GM12873 (cell line): ENCODE data around the gene HIGD2A.
A peak's percentile ranks its signal among the peaks of the same experiment; 100 is the strongest.

Experiments
- TF ChIP-seq, protein P1 (sequence below): IDR thresholded peaks from 2 replicates; pipeline ENCODE4 v1.5.1; 2012; ENCODE audit warnings: low read depth, mild to moderate bottlenecking, moderate library complexity, low read length, control low read depth; ENCODE audit not compliant: insufficient read depth; ENCODE audit errors: missing control alignments

Gene HIGD2A

DNA sequence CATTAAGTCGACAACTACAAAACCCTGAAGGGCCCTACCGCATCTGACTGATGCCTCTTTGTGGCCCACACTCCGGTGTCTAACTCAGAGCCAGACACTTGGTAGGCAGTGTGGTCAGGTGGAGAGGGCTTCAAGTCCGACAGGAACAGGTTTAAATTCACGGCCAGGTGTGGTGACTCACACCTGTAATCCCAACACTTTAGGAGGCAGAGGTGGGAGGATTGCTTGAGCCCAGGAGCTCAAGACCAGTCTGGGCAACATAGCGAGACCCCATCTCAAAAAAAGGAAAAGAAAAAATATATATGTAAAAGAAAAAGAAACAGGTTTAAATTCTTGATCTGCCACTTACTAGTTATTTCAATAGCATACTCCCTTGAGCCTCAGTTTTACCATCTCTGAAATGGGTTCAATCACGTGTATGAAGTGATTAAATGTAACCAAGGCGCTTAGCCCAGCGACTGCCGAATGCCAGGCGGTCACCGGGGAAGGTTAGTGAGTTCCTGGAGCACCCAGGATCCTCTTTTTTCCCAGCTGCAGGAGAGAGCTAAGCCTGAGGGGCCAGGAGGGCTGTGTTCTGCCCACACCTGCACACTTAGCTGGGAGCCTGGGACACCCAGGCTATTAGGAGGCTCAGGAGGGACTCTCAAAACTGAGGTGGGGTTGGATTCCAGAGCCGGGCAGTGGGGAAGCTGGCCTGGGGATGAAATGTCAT lies 26.8 kb downstream of the HIGD2A start:
- TF ChIP-seq, protein P1, sequence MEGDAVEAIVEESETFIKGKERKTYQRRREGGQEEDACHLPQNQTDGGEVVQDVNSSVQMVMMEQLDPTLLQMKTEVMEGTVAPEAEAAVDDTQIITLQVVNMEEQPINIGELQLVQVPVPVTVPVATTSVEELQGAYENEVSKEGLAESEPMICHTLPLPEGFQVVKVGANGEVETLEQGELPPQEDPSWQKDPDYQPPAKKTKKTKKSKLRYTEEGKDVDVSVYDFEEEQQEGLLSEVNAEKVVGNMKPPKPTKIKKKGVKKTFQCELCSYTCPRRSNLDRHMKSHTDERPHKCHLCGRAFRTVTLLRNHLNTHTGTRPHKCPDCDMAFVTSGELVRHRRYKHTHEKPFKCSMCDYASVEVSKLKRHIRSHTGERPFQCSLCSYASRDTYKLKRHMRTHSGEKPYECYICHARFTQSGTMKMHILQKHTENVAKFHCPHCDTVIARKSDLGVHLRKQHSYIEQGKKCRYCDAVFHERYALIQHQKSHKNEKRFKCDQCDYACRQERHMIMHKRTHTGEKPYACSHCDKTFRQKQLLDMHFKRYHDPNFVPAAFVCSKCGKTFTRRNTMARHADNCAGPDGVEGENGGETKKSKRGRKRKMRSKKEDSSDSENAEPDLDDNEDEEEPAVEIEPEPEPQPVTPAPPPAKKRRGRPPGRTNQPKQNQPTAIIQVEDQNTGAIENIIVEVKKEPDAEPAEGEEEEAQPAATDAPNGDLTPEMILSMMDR, result no peak

GRCh38 chr5:176415952-176416924 lies 27.7 kb downstream of the HIGD2A start, which contains the start of gene CLTB:
Gene CLTB, minus strand, starts transcription at chr5:176416539. Its CDS starts 176 bp downstream, at chr5:176416363.
- TF ChIP-seq, protein P1, result peak; percentile 71

- TF ChIP-seq, protein P1, result no peak
Observed at GRCh38 chr5:176416965-176417364, 28.4 kb downstream of the HIGD2A start.

DNA sequence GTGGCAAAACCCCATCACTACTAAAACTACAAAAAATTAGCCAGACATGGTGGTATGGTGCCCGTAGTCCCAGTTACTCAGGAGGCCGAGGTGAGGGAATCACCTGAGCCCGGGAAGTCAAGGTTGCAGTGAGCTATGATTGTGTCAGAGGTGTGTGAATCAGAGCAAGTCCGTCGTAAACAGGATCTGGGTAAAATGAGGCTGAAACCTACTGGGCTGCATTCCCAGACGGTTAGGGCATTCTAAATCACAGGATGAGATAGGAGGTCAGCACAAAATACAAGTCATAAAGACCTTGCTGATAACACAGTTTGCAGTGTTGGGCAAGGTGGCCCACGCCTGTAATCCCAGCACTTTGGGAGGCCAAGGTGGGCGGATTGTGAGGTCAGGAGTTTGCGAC lies 29.7 kb downstream of the HIGD2A start:
- TF ChIP-seq, protein P1, result no peak

DNA sequence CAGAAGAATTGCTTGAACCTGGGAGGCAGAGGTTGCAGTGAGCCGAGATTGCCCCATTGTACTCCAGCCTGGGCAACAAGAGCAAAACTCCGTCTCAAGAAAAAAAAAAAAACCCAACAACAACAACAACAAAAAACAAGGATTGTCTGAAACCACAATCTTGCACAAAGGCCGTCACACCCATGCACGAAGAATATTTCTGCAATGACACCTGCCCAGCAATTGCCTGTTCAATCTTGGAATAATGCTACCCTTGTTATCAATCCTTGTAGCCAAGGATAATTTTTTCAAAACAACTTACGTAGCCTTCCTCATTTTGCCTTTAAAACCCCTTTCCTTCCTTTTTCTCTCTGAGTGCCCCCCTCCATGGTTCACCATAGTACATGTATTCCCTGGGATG lies 31.5 kb downstream of the HIGD2A start:
- TF ChIP-seq, protein P1, result no peak

DNA sequence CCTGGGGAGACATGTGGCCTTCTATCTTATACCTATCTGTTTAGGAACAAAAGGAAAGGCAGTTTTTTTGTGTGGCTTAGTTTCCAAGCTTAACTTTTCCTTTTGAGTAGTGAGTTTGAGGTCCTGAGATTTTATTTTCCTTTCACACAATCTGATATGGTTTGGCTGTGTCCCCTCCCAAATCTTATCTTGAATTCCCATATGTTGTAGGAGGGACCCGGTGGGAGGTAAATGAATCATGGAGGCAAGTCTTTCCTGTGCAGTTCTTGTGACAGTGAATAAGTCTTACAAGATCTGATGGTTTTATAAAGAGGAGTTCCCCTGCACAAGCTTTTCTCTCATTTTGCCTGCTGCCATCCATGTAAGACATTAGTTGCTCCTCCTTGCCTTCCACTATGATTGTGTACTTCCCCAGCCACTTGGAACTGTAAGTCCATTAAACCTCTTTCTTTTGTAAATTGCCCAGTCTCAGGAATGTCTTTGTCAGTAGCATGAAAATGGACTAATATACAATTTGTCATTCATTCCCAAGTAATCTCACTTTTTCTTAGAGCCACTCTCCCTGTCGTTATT lies 32.5 kb downstream of the HIGD2A start:
- TF ChIP-seq, protein P1, result no peak

- TF ChIP-seq, protein P1, result no peak
Observed at GRCh38 chr5:176424181-176424580, 35.6 kb downstream of the HIGD2A start.
